NCI-H146 (cell line): ENCODE measurements around the gene INAFM2.

Experiments
- DNase-seq: peaks from one replicate; lab custom pipeline; 2025; lab: John Stamatoyannopoulos, UW

INAFM2 gene

DNA sequence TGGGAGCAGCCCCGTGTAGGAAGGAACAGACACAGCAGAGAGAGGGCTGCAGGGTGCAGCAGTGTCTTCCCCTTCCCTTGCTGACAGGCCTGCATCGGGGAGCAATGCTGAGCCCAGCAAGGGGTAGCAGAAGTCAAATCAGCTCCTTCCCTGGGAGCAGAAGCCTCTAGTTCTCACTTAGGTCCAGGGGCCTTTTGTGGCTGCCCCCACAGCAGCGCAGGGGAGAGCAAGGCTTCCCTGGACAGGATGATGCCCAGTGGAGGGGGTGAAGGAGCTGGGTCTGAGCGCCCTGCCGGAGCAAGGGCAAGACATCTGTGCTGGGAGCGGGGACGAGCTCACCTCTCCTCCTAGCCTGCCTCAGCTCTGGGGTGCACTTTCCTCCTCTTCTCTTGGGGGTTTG is 16.6 kb upstream of the INAFM2 start:
- no peak for DNase-seq

DNA sequence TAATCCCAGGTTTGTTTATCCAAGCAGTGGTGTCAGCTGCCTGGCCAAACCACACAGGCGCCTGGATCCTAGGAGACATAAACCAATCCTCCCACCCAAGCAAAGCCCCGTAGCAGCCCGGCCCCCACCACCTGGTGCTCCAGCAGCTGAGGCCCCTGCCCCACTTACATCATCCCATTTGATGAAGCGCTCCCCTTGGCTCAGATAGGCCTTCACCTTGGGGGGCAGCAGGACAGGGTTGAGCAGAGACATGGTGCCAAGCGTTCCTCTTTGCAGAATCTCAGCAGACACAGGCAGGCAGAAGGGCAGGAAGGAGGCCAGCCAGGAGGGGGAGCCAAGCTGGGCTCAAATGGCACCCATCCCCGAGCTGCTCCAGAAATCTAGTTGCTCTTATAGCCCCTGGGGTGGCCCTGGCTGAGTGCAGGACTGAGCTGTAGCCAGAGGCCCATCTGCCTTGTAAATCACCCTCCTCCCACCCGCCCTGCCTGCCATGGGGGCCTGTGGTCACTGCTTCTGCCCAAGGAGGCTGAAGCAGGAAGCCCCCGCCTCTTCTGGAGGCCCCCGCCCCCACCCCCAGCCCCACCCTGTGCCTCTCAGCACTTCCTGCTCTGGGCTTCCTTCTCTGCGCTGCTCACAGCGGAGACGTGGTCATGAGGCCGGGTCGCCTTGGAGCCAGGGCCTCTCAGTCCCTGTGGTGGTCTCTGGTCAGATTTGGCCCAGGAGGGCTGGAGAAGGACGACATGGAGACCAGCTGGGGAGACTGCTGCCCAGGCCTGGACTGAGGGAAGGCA is 15.9 kb upstream of the INAFM2 start, which contains the start of gene PLCB2:
Gene PLCB2, minus strand, starts transcription at position 515 of the 791 bp plus-strand sequence. Its CDS starts 263 bp downstream, at position 252.
- DNase-seq = no peak

DNA sequence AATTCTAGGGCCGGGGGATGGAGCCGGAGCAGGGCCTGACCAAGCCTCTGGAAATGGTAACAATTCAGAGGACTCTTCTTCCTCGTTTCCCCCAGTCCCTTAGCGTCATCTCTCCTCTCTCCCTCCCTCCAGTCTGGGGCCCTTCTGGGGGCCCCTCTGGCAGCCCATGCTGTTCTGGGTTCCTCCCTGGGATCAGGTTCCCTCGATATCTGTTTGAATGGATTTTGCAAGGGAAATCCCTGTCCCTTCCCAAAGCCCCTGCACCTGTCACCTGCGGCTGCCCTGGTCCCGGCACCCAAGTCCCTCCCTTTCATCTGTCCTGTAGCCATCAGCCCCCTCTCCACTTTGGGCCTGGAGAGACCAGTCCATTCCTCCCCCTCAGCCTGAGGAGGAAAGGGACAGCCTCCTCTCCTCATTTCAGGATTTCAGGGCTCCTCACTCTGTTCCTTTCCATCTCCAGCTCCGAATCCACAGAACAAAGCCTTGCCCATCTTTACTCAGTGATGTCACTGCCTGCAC is 14.1 kb upstream of the INAFM2 start:
- no peak for DNase-seq

DNA sequence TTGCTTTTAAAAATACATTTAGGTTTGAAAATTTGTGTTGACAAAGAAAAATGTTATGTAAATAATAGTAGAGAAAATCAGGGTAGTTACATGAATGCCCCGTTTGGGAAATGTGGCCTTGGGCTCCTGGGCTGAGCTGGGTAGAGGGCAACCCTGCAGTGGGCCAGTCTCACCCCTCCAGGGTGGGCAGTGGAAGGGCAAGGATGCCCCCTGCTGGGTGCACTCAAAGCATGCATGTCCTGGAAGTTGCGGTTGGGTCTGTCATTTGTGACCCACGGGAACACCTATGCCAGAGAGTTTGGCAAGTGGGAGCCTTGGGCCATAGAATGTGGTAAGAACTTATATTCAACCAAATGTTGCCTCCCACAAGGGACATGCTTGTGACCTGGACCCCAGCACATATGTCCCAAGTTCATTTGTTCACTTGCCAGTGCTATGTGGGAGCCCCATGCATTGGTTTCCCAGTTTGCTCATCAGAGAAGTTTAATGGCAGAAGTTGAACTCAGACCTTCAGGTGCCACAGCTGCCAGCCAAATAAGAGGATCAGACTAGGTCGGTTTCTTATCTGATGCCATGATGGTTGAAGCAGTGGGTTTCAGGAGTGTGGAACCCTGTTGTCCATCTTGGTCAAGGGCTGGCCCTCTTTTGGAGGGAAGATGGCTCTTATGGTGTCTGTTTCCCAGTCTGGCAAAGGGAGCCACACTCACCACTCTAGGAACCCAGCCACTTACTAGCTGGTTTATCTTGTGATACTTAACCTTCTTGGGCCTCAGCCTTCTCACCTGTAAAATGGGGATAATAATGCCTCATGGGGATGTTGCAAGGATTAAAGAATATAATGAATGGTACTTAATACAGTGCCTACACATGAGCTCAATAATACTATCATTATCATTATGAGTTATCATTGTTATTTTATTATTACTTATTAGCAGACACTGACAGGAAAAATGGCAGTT is 13.2 kb upstream of the INAFM2 start:
- peak; percentile 23 for DNase-seq

DNA sequence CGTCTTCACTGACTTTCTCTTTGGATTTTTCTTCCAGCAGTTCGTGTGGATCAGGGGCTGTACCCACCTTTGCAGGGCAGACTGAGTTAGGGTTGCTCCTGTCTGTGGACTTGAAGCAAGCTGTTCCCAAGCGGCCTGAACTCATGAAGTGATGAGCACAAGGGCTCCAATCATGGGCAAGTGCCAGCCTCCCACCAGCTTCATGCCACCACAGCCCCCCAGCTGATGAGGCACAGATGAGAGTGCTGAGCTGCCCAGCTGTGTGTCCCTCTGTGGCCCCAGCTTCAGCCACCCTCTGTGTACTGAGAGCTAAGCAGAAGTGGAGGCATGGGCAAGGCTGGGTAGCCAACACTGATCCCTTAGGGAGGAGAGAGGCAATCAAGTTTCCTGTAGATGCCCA is 12.5 kb upstream of the INAFM2 start:
- no peak for DNase-seq

DNA sequence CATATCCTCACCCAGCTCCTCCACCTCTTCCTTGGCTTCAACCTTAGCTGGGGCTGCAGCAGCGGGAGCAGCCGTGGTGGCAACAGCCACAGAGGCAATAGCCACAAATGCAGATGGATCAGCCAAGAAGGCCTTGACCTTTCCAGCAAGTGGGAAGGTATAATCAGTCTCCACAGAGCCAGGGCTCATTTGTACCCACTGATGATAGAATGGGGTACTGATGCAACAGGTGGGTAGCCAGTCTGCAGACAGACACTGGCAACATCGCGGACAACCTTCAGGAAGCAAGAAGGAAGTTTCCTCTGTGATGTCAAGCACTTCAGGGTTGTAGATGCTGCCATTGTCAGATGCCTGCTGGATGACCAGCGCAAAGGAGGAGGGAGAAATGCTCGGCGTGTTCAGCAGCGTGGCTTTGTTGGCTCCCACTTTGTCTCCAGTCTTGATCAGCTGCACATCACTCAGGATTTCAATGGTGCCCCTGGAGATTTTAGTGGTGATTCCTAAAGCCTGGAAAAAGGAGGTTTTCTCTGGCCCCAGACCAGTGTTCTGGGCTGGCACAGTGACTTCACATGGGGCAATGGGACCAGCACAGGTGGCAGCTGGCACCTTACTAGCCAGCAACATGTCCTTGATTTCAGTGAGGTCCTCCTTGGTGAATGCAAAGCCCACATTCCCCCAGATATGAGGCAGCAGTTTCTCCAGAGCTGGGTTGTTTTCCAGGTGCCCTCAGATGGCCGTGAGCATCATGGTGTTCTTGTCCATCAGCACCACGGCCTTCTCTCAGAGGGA is 10.9 kb upstream of the INAFM2 start:
- no peak for DNase-seq

DNA sequence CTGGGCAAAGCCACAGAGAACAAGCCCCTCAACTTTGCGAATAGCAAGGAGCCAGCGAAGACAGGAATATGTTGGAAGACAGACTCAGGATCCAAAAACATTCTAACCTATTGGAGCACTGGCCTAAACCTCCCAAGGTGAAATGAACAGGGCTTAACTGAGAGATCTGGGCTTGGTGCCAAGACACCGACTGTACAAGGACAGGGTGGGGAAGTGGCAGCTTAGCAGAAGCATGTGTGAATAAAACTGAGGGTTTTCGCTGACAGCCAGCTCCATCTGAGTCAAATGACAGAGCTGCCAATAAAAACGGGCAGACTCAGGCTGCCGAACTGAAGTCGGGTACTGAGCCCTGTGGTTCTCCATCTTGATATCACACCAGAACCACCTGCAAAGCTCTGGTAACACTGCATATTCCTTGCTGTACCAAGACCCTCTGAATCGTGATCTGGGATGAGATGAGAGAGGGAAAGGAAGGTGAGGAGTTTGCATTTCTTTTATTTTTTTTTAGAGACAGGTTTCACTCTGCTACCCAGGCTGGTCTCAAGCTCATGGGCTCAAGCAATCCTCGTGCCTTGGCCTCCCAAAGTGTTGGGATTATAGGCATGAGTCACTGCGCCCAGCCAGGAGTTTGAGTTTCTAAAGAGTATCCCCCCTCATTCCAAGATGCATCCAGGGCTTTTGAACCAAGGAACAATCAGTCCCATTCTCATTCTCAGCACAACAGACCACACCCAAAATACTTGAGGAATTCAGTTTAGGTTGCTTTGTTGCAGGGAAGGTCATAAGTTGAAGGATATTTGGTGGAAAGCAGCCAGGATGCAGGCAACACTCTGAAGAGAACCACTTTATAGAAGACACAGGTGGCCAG is 9.7 kb upstream of the INAFM2 start:
- peak; percentile 29 for DNase-seq

DNA sequence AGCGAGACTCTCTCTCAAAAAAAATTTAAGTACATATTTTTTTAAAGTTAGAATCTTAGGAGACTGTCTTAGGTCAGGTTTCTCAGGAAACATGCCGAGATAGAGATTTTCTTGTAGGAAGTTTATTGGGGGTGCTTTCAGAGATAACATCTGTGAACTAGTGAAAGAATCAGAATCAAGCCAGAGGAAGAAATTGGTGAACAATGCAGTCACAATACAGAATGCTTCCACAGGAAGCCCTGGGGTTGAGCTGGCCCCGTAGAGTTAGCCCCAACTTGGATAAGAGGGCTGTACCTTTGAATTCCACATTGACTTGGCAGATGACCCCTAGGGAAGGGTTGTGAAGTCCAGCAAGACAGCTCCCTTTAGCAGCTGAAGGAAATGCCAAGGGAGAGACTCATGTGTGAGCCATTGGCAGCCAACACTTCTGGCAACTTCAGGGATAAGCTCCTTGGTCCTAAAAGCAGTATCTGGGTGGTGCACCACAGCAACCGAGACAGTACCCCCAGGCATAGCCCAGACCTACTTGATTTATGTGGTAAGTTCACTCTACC is 8.7 kb upstream of the INAFM2 start:
- no peak for DNase-seq

DNA sequence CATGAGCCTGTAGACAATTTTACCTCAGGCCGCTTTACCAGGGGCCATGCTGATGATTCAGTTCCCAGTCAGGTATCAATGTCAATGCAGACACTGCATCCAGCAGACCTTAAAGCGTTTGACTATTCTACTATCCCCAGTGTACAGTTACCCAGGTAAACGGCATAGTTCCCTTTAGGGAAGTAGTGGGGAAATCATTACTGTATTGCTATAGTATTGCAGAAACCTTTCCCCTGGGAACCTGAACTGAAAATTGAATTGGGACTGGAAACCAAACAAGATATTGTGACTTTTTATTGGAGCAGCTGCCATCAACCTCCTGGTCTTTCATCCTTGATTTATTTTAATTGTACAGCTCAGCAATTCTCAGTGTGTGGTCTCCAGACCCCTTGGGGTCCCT is 6.6 kb upstream of the INAFM2 start:
- DNase-seq = peak; percentile 5

DNA sequence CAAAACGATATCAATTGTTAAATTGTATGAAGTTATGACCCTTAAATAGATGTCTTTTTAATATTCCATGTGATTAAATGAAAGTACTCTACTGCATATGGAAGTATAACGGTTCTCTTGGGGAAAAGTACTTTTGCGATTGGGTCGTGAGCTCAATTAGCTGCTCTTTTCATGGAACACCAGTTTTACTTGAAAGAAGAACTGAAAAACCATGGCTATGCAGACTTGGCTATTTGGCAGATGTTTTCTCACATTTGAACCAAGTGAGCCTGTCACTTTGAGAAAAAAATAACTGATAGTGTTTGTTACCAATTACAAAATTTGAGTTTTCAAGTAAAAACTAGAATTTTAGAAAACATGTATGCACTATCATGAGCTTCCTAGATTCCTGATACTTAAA is 5.9 kb upstream of the INAFM2 start:
- no peak for DNase-seq

DNA sequence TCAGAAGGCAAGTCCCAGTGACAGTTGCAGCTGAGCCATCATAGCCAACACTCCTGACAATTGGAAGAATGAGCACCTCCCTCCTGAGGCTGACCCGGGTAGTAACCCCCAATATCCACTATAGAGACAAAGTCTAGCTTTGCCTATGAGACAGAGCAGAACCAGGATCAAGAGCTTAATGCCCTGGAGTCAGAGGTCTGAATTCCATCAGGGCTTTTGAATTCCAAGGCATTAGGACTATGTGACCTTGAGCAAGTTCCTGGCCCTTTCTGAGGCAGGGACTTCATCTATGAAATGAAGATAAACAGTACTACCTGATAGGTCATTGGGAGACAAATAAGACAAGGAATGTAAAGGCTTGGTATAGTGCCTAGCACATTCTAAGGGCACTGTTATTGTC is 3.1 kb upstream of the INAFM2 start:
- DNase-seq = no peak

DNA sequence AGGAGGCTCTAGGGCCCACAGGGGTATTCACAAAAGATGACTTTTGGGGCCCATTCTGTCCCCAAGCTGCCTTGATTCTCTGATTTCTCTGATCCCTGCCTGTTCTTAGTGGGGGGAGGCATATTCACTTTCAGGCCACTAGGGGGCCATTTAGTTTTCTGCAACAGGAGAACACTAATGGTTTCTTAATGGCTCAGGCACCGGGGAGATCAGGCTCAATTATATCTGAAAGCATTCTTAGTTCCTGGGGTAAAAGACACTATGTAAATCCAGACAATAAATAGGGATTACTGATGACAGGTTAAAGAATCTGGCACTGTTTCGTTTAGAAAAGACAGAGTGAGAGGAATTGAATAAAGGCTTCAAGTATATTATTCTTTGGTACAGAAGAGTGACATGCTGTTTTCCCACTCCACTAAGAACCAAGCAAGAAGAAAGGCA is 2.5 kb upstream of the INAFM2 start:
- DNase-seq = peak; percentile 76

DNA sequence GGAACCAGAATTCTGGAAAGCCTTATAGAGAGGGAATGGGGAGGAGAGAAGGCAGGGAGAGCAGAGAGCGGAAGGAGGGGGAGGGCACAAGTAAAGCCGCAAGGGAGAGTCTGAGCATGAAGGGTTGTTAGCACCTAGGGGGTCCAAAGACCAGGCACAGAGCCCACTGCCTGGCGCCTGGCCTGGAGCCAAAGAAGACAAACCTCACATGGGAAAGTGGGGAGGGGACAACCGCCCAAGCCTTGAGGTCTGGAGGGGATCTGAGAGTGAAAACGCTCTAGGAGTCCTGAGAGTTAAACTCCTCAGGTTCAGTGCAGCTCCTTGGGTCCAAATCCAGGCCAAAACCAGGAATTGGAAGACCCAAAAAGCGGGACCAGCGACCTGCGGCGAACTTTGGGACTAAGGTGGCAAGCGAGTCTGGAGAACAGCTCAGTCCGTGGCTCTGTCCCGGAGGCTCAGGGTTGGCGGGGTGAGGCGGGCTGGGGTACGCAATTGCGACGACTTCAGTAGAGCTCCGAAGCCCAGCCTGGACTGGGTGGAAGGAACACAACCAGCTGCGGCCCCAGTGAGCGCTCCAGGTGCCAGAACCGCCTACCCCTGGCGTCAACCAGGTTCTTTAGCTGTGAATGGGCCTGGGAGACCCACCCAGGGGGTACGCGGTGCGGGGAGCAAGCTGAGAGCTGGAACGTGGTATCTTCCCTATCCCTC is 807 bp upstream of the INAFM2 start:
- no peak for DNase-seq

DNA sequence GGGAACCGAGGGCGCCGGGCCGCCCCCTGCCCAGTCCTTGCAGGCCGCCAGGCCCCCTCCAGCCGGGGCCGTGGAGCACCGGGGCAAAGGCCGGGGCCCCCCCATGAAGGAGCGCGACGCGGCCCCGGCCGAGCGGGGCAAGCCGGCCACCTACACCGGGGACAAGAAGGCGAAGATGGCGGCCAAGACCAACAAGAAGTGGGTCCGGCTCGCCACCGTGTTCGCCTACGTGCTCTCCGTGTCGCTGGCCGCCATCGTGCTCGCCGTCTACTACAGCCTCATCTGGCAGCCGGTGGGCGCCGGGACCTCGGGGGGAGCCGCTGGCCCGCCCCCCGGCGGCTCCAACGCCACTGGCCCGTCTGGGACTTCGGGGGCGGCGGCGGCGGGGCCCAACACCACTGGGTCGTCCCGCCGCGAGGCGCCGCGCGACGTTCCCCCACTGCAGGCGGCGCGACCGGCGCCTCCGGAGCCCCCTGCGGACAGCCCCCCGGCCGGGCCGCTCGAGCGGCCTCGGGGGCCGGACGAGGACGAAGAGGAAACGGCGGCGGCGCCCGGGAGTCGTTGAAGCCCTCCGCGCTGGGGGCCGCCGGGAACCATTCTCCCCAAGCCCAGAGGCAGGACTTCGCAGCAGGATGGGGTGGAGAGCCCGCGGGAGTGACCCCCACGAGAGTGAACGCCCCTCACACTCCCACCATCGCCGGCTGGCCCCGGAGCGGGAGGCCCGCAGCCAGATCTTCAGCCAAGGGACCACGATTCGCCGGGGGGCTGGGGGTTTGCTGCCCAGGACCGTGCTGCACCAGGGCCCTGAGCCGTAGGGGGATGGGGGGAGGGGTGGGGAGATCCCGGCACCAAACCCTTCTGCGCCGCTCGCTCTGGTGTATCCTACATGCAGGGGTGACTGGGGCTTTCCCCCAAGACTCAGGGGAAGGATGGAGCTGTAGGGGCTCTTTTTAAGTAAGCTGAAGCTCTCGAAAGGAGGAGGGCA is 753 bp downstream of the INAFM2 start:
- DNase-seq = peak; percentile 20

DNA sequence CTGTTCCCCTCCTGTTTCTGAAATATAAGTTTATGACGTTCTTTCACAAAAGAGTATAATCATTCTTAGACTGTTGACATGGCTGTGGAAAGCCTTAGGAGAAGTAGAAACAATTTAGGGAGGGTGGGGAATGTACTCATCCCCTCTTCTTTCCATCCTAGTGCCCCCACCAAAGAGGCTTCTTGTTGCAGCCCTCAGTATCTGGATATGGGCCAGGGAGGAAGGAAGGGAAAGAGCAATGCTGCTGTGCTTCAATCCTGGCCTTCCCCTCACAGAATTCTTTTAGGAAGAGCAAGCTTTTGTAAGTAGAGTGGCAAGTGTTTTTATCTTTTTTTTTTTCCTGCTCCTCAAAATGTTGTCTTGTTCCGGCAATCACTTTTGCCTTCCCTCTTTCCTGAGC is 1.7 kb downstream of the INAFM2 start:
- no peak for DNase-seq

DNA sequence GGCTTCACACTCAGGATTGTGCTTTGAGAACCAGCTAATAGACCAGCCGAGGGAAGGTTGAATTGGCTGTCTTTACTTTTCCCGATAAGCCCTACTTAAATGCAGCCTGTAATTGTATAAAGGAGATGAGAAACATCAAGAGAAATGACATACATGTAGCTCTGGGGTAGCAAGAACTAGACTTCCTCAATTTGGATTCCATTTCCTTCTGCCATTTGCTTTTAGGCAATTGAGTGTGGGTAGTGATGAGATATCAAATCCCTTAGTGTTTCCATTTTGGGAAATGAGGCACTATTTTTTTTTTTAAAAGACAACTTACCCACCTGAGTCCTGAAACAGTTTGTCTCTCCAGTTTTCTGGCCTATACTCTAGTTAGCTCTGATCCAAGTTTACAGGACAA is 2.2 kb downstream of the INAFM2 start:
- no peak for DNase-seq

DNA sequence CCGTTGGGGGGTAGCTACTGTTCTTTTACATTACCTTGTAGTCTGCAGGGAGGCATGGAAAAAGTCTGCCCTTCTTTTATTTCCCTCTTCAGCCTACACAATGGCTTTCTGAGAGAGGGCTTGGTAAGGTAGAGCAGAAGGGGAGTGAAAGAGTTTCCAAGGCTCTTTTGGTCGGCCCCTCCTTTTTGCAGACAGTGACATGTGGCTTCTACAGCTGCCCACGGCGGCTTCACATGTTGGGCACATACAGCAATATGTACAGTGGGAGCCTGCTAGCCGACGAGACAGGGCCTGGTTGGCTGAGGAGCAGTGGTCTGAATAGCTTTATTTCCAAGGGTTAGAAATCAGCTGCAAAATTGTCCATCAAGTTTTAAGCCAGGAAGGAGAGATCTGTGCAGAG is 4.0 kb downstream of the INAFM2 start:
- no peak for DNase-seq

DNA sequence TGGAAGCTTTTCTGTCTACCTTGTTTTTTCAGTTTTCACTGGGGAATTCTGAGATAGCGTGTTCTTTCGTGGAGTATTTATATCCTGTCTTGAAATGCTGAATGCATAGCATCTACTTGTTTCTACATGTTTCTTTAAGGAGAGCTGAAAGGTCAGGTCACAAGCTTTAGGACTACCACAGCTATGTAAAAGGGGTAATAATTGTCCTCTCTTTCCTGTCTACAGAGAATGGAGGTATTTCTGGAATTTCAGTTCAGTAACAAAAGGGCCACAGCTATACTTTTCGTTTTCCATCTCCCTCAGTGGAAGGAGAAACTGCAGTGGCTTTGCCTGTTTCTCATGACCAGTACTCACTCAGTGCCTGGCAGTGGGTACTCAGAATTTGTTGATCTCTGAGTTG is 4.7 kb downstream of the INAFM2 start:
- no peak for DNase-seq

DNA sequence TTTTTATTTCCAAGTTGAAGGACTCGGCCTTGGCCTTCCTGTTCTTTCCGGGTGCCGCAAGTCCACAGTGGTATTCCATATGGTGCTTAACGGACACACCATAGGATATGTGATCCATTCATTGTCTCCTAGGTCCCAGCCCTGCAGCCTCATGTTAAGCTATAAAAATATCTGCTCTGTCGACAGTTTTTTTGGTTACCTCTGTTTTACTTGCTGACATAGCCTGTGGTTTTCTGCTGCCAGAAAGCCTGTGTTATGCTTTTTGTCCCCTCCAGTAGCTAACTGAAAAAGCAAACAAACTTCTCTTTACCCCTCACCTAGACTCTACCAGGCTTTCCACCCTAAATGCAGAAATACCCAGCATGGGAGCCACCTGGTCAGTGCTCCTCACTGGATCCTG is 5.3 kb downstream of the INAFM2 start:
- DNase-seq = no peak
